Left colon (tissue), 2 donors: ENCODE measurements around the gene EEF1B2. TPM values are rescaled to one million over a fixed set of nuclear protein-coding genes. Genes with fewer than 3 reads are reported as not detected.
"Not testable (repeated sequence)": the region's sequence is repeated elsewhere in the genome, so short reads cannot be mapped to it uniquely, and the experiment has no call there.

Experiments used
- ATAC-seq: fragments of 200-7000 bp; cut with Tn5 transposase; one replicate; pipeline ENCODE4 v1.9.1; 2020; ENCODE audit warnings: mild to moderate bottlenecking, moderate library complexity
- DNase-seq, 2 donors: peaks; one replicate each; pipeline ENCODE4 v3.0.0-alpha.2; 2020
- intact Hi-C, 2 donors: fragments of 100-400 bp; cut with DNase I in 1 of 2; cut with micrococcal nuclease in 1 of 2; formaldehyde crosslinking; loops; one replicate each; pipeline versions ENCODE4 v1.11.2 to v1.14.0; 2022; cut with DNase I, micrococcal nuclease
- total RNA-seq, 2 donors: library from RNA; stranded (reverse); fragmentation: NEBNext Ultra II Directional; extraction: Animal tissue kit (Norgen Biotek cat#: 25700); gene quantifications; one replicate each; pipeline ENCODE4 v1.2.1, GENCODE V29; 2021
- donor health status: DM: no; HTN: no; CAD: no.
- donor health status: DM: yes; HTN: yes; CAD: no.

EEF1B2 gene
- total RNA-seq, 2 donors from 2014 or later: 441 to 460 TPM

GRCh38 chr2:206204710-206205109, 45.0 kb downstream of the EEF1B2 start:
- intact Hi-C loops: no loop called here
- DNase-seq: no peak
- no peak for ATAC-seq

GRCh38 chr2:206207316-206207715, 47.6 kb downstream of the EEF1B2 start:
- DNase-seq, intact Hi-C loops, ATAC-seq: not testable (repeated sequence)

GRCh38 chr2:206208900-206209299, 49.2 kb downstream of the EEF1B2 start:
- DNase-seq (no peak), ATAC-seq (no peak)
- intact Hi-C loops: no loop called here

GRCh38 chr2:206211657-206212255, 52.1 kb downstream of the EEF1B2 start:
- ATAC-seq (no peak), DNase-seq (no peak)
- intact Hi-C loops: no loop called here

Other genes with a start within 250 kb of the EEF1B2 start
- gene INO80D, start 73.7 kb upstream of the EEF1B2 start, total RNA-seq: 10 to 100 TPM; 27.3 to 27.8 TPM
- 100 to 1,000 TPM; 169 to 190 TPM for gene NDUFS1, start 451 bp upstream of the EEF1B2 start, total RNA-seq
- gene ZDBF2, start 114.8 kb downstream of the EEF1B2 start, total RNA-seq: 1 to 10 TPM; 3.2 to 5.1 TPM